Activated naive CD8-positive, alpha-beta T cell treated with anti-CD3 and anti-CD28 coated beads, Interleukin-2, amount 50 U/mL, for 24 hours (primary cell): ENCODE measurements around the gene CLEC4C.
"Not testable (repeated sequence)": the region's sequence is repeated elsewhere in the genome, so short reads cannot be mapped to it uniquely, and the experiment has no call there.

ENCODE experiments used
- ATAC-seq: fragments of 150-1000 bp; cut with Tn5 transposase; one replicate; pipeline ENCODE4 v1.10.0; 2021
- DNase-seq: peaks from one replicate; pipeline ENCODE4 v3.0.0; 2021
- H3K27ac Mint-ChIP-seq: one replicate; pipeline ENCODE4 v1.8.0; 2021; ENCODE audit warnings: mild to moderate bottlenecking, mixed read lengths
- H3K27me3 Mint-ChIP-seq: one replicate; pipeline ENCODE4 v1.8.0; 2021; ENCODE audit warnings: mixed read lengths
- H3K36me3 Mint-ChIP-seq: one replicate; pipeline ENCODE4 v1.8.0; 2021; ENCODE audit warnings: low read depth, mixed read lengths
- H3K4me1 Mint-ChIP-seq: one replicate; pipeline ENCODE4 v1.8.0; 2021; ENCODE audit warnings: mixed read lengths
- H3K4me3 Mint-ChIP-seq: one replicate; pipeline ENCODE4 v1.8.0; 2021; ENCODE audit warnings: mild to moderate bottlenecking, moderate library complexity, mixed read lengths
- H3K9me3 Mint-ChIP-seq: one replicate; pipeline ENCODE4 v1.8.0; 2021; ENCODE audit warnings: mixed read lengths

CLEC4C gene, protein sequence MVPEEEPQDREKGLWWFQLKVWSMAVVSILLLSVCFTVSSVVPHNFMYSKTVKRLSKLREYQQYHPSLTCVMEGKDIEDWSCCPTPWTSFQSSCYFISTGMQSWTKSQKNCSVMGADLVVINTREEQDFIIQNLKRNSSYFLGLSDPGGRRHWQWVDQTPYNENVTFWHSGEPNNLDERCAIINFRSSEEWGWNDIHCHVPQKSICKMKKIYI

DNA sequence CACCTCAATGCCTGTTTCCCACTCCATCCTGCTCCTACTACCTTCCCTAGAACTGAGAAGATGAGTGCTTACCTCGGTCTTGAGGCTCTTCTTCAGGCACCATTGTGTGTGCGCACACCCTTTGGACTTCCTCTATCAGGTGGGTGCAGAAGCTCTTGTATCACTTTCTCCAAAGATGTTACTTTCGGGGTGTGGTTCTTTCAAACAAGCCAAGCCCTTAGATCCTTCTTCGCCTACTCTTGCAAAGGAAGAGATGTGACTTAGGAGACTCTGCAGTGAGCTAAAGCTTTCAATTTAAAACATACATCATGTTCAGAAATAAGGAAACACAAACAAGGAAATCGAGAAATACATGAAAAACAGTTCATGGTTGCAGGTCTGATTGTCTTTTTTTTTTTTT lies at the start of gene CLEC4C:
CLEC4C (minus strand) TSS at position 130 of the 400 bp plus-strand sequence; CDS start at position 103, 27 bp downstream.
- no peaks in the 10 kb centered on the region for H3K36me3 Mint-ChIP-seq
- peaks cover 4% of the 10 kb centered on the region for H3K9me3 Mint-ChIP-seq
- ATAC-seq = no peak
- DNase-seq = no peak
- H3K27me3 Mint-ChIP-seq = no peaks in the 10 kb centered on the region
- H3K4me3 Mint-ChIP-seq = no peak within 1 kb of the TSS
- no peak within 1 kb of the TSS for H3K27ac Mint-ChIP-seq
- no peaks in the 10 kb centered on the region for H3K4me1 Mint-ChIP-seq

DNA sequence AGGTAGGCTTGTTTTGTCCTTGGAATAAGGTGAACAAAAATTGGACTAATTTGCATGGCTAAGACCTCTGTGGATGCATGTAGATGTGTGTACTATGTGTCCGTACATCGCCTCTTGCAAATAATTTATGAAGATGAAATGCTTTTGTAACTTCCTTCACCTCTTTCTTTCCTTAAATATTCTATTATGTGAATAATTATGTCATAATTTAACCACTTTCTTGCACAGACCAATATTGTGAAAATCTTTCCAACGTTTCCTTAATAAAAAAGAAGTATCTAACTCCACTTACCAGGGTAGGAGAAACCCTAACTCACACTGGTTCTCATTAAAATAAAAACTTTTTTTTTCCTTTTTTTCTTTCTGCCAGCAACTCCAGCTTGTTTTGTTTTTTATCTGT lies 46.0 kb upstream of the CLEC4C start:
- no peaks in the 10 kb centered on the region for H3K4me1 Mint-ChIP-seq
- H3K27me3 Mint-ChIP-seq = peaks cover 5% of the 10 kb centered on the region
- H3K27ac Mint-ChIP-seq = no peak overlapping the region
- DNase-seq = no peak
- H3K9me3 Mint-ChIP-seq = no peaks in the 10 kb centered on the region
- no peaks in the 10 kb centered on the region for H3K36me3 Mint-ChIP-seq
- no peak for ATAC-seq
- no peak overlapping the region for H3K4me3 Mint-ChIP-seq

DNA sequence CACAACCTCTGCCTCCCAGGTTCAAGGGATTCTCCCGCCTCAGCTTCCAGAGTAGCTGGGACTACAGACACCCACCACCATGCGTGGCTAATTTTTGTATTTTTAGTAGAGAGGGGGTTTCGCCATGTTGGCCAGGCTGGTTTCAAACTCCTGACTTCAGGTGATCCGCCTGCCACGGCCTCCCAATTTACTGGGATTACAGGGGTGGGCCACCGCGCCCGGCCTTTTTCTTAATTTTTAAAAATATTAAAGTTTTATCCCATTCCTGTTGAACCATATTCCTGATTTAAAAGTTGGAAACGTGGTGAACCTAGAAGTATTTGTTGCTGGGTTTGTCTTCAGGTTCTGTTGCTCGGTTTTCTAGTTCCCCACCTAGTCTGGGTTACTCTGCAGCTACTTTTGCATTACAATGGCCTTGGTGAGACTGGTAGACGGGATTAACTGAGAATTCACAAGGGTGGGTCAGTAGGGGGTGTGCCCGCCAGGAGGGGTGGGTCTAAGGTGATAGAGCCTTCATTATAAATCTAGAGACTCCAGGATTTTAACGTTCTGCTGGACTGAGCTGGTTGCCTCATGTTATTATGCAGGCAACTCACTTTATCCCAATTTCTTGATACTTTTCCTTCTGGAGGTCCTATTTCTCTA lies 41.8 kb upstream of the CLEC4C start, which contains the start of gene NANOG:
NANOG (plus strand) TSS at position 519 of the 645 bp plus-strand sequence. CDS start 213 bp downstream, outside the sequence.
- H3K27ac Mint-ChIP-seq, H3K4me1 Mint-ChIP-seq, H3K9me3 Mint-ChIP-seq, H3K36me3 Mint-ChIP-seq, DNase-seq, H3K4me3 Mint-ChIP-seq, ATAC-seq: not testable (repeated sequence)
- H3K27me3 Mint-ChIP-seq = peaks cover 16% of the 10 kb centered on the region

DNA sequence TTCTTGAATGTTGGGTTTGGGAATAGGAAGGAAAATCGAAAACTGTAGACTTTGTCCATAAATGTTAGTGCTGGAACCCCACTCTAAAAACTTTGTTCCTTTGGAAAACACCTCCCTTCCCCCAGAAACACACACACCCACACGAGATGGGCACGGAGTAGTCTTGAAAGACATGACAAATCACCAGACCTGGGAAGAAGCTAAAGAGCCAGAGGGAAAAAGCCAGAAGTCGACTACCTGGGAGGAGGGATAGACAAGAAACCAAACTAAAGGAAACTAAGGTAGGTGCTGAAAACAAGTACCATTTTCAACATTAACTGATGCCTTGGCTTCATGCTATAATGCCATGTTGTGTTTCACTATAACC lies 41.1 kb upstream of the CLEC4C start:
- H3K27me3 Mint-ChIP-seq = peaks cover 16% of the 10 kb centered on the region
- ATAC-seq = no peak
- no peaks in the 10 kb centered on the region for H3K4me1 Mint-ChIP-seq
- H3K27ac Mint-ChIP-seq = no peak overlapping the region
- no peaks in the 10 kb centered on the region for H3K9me3 Mint-ChIP-seq
- no peak overlapping the region for H3K4me3 Mint-ChIP-seq
- DNase-seq = no peak
- H3K36me3 Mint-ChIP-seq = no peaks in the 10 kb centered on the region

DNA sequence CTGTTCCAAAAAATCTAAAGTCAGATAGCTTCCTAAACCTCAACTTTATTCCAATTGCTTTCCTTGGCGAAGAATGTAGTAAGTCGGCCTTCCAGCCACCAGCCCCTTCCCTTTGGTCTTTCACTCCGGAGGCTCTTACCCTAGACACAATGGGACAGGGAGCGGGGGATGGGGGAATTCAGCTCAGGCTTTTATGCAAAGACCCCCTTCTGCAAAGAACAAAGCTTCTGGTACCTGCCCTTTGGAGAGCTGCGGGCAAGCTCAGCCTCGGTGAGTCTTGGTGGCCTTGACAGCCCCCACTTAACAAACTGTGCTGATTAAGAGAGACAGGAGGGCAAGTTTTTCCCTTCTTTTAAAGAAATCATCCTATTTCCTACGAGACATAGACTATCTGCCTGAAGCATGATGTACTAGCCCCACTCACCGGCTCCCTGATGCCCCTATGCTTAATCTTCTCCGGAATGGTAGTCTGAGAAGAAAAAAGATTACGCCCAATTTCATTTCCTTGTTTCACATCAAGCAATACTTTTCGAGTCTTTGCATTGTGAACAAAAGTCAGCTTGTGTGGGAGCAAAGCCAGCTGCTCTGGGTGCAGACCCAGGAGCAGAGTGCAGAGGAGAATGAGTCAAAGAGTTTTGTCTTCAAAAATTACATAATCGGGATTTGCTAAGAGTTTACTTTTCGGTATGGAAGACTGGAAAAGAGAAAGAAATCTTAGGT lies 40.6 kb upstream of the CLEC4C start:
- no peak overlapping the region for H3K27ac Mint-ChIP-seq
- no peak for DNase-seq
- no peaks in the 10 kb centered on the region for H3K4me1 Mint-ChIP-seq
- H3K27me3 Mint-ChIP-seq = peaks cover 16% of the 10 kb centered on the region
- no peak overlapping the region for H3K4me3 Mint-ChIP-seq
- no peaks in the 10 kb centered on the region for H3K9me3 Mint-ChIP-seq
- no peak for ATAC-seq
- no peaks in the 10 kb centered on the region for H3K36me3 Mint-ChIP-seq

DNA sequence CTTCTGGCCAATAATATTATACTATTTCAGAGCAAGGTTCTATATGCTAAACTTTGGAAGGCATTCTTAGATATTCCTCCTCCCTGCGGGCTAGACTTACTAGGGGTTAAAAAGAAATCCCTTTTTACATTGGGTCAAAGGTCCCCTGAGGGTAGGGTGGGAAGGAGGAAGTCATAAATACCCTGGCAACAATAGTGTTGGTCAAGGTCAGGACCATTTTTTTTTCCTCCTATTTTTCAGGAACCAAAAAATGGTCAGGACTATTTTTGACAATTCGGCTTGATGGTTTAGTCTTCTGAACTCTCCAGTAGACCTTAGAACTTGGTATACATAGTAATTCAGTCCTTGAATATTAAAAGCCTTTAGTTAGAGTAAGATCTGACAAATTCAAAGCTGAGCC lies 37.5 kb upstream of the CLEC4C start:
- no peak for ATAC-seq
- H3K36me3 Mint-ChIP-seq = no peaks in the 10 kb centered on the region
- peaks cover 13% of the 10 kb centered on the region for H3K27me3 Mint-ChIP-seq
- no peak overlapping the region for H3K4me3 Mint-ChIP-seq
- no peaks in the 10 kb centered on the region for H3K9me3 Mint-ChIP-seq
- H3K4me1 Mint-ChIP-seq = no peaks in the 10 kb centered on the region
- DNase-seq = no peak
- H3K27ac Mint-ChIP-seq = no peak overlapping the region

DNA sequence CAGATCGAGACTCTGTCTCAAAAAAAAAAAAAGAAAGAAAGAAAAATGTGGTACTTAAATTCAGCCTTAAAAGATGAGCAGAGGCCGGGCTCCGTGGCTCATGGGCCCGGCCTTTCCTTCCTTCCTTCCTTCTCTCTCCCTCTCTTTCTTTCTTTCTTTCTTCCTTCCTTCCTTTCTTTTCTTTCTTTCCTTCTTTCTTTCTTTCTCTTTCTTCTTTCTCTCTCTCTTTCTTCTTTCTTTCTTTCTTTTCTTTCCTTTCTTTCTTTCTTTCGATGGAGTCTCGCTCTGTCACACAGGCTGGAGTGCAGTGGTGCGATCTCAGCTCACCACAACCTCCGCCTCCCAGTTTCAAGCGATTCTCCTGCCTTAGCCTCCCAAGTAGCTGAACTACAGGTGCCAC lies 36.3 kb upstream of the CLEC4C start:
- not testable (repeated sequence) for H3K36me3 Mint-ChIP-seq, H3K9me3 Mint-ChIP-seq, H3K4me3 Mint-ChIP-seq, H3K27ac Mint-ChIP-seq, H3K4me1 Mint-ChIP-seq, DNase-seq, ATAC-seq
- peaks cover 13% of the 10 kb centered on the region for H3K27me3 Mint-ChIP-seq

DNA sequence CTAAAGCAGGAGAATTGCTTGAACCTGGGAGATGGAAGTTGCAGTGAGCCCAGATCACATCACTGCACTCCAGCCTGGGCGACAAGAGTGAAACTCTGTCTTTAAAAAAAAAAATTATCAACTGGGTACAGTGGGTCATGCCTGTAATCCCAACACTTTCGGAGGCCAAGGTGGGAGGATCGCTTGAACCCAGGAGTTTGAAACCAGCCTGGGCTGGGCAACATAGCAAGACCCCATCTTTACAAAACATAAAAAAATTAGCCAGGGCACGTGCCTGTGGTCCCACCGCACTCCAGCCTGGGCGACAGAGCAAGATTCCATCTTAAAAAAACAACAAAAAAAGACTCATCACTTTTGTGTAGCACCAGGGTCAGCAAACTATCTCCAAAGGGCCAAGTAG lies 34.9 kb upstream of the CLEC4C start:
- DNase-seq (no peak), ATAC-seq (no peak)
- no peaks in the 10 kb centered on the region for H3K9me3 Mint-ChIP-seq
- no peaks in the 10 kb centered on the region for H3K36me3 Mint-ChIP-seq
- no peaks in the 10 kb centered on the region for H3K4me1 Mint-ChIP-seq
- H3K27me3 Mint-ChIP-seq = peaks cover under 1% of the 10 kb centered on the region
- H3K4me3 Mint-ChIP-seq = no peak overlapping the region
- no peak overlapping the region for H3K27ac Mint-ChIP-seq

DNA sequence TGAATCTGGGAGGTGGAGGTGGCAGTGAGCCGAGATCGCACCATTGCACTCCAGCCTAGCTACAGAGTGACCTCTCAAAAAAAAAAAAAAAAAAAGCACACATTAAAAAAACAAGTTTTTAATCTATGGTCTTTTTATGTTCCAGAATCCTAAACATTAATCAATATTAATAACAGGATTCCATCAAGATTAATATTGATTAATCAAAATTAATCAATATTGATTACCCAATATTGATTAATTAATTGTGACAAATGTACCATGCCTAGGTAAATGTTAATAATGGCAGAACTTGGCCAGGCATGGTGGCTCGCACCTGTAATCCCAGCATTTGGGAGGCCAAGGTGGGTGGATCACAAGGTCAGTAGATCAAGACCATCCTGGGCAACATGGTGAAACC lies 34.1 kb upstream of the CLEC4C start:
- no peak overlapping the region for H3K4me3 Mint-ChIP-seq
- DNase-seq (no peak), ATAC-seq (no peak)
- H3K27me3 Mint-ChIP-seq = no peaks in the 10 kb centered on the region
- no peak overlapping the region for H3K27ac Mint-ChIP-seq
- H3K4me1 Mint-ChIP-seq = no peaks in the 10 kb centered on the region
- H3K9me3 Mint-ChIP-seq = no peaks in the 10 kb centered on the region
- H3K36me3 Mint-ChIP-seq = no peaks in the 10 kb centered on the region

DNA sequence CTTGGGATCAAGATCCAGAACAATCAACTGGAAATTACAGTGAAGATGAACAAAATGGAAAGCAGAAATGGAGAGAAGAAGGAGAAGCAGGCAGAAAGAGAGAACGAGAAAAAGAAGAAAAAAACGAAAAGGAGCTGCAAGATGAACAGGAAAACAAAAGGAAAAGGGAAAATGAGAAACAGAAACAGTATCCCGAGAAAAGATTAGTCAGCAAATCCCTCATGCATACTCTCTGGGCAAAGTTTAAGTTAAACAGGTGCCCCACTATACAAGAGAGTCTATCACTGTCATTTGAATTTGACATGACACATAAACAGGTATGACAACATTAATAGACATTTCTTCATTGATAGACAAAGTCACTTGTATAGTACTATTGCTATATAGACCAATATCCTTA lies 22.8 kb upstream of the CLEC4C start:
- ATAC-seq = no peak
- Mint-ChIP-seq H3K4me3 (no peak overlapping the region), H3K27me3 (no peaks in the 10 kb centered on the region), H3K9me3 (no peaks in the 10 kb centered on the region), H3K36me3 (no peaks in the 10 kb centered on the region), H3K4me1 (no peaks in the 10 kb centered on the region), H3K27ac (no peak overlapping the region)
- no peak for DNase-seq

DNA sequence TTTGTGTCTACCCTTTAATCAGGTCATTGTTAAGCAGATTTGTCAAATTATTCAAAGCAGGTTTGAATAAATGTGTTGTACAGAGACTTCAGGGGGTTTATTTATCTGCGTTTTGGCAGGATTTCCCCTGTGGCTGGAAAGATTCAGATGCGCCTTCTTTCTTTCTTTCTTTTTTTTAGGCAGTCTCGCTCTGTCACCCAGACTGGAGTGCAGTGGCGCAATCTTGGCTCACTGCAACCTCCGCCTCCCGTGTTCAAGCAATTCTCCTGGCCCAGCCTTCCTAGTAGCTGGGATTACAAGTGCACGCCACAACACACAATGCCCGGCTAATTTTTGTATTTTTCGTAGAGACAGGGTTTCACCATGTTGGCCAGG lies 11.6 kb upstream of the CLEC4C start:
- Mint-ChIP-seq H3K27me3 (no peaks in the 10 kb centered on the region), H3K4me3 (no peak overlapping the region), H3K4me1 (no peaks in the 10 kb centered on the region), H3K9me3 (no peaks in the 10 kb centered on the region), H3K36me3 (no peaks in the 10 kb centered on the region), H3K27ac (no peak overlapping the region)
- no peak for DNase-seq
- ATAC-seq = no peak

DNA sequence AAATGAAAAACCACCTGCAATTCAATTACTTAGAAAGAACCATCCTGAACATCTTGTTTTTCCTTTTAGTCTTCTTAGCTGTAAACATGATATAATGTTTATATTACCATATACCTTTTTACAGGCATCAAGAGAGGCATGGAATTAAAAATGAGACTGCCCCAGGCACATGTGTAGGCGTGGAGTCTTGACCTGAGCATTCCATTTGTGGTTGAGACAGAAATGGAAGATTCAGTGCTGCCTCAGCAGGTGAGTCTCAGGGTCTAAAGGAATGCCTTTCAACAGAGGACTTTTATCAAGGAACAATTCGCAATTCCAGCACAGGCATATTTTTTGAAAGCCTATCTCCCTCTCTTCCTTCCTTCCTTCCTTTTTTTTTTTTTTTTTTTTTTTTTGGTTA lies 9.8 kb upstream of the CLEC4C start:
- no peak for ATAC-seq
- Mint-ChIP-seq H3K9me3 (no peaks in the 10 kb centered on the region), H3K27me3 (no peaks in the 10 kb centered on the region), H3K4me1 (no peaks in the 10 kb centered on the region), H3K4me3 (no peak overlapping the region), H3K27ac (no peak overlapping the region), H3K36me3 (no peaks in the 10 kb centered on the region)
- no peak for DNase-seq

DNA sequence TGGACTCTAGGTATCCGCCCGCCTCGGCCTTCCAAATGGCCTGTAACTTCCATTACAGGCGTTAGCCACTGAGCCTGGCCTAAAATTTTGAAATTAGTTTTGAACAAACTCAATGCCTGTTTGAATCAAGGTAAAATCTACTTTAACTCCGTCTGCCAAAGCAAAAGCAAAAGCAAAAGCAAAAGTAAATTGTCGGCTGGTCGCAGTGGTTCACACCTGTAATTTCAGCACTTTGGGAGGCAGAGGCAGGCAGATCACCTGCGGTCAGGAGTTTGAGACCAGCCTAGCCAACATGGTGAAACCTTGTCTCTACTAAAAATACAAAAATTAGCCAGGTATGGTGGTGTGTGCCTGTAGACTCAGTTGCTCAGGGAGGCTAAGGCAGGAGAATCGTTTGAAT lies 8.5 kb upstream of the CLEC4C start:
- H3K9me3 Mint-ChIP-seq, H3K4me3 Mint-ChIP-seq, H3K27ac Mint-ChIP-seq, H3K4me1 Mint-ChIP-seq, DNase-seq, ATAC-seq, H3K27me3 Mint-ChIP-seq, H3K36me3 Mint-ChIP-seq: not testable (repeated sequence)

DNA sequence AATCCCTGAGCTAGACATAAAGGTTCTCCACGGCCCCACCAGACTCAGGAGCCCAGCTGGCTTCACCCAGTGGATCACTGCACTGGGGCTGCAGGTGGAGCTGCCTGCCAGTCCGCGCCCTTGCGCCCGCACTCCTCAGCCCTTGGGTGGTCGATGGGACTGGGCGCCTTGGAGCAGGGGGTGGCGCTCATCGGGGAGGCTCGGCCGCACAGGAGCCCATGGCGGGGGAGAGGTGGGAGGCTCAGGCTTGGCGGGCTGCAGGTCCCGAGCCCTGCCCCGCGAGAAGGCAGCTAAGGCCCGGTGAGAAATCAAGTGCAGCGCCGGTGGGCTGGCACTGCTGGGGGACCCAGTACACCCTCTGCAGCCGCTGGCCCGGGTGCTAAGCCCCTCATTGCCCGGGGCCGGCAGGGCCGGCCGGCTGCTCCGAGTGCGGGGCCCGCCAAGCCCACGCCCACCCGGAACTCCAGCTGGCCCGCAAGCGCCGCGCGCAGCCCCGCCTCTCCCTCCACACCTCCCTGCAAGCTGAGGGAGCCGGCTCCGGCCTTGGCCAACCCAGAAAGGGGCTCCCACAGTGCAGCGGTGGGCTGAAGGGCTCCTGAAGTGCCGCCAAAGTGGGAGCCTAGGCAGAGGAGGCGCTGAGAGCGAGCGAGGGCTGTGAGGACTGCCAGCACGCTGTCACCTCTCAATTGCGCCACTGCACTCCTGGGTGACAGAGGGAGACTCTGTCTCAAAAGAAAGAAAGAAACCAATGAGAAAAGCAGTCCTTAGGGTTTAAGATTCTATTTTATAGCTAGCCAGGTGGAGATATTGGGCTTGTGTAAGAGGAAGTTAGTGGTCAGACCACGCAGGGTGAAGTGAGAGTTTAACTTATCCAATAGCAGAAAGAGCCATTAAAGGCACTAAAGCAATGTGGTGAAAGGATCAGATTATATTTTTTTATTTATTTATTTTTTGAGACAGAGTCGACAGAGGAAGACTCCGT lies 5.1 kb upstream of the CLEC4C start:
- not testable (repeated sequence) for H3K27me3 Mint-ChIP-seq, H3K4me3 Mint-ChIP-seq, H3K4me1 Mint-ChIP-seq, H3K9me3 Mint-ChIP-seq, H3K36me3 Mint-ChIP-seq, DNase-seq, H3K27ac Mint-ChIP-seq, ATAC-seq
